ENCODE results near the gene LUZP4. TPM values are rescaled to one million over a fixed set of nuclear protein-coding genes. Genes with fewer than 3 reads are reported as not detected.

Gene LUZP4
- total and polyA plus RNA-seq, 2 of the 8 experiments (the other 6 are each of a cell fraction or from before 2014, with no cell fraction given), result 0.17 TPM; not detected in 1

GRCh38 chrX:115269051-115269683 is 20.3 kb upstream of the LUZP4 start:
- no peak overlapping the region for H2BK5ac ChIP-seq (ENCODE audit: low read depth, low read length)
- H2AFZ ChIP-seq (ENCODE audit: low read length), result 0 out of 2 replicates have a peak overlapping the region, but pooled peaks have one; percentile 92
- H2AK5ac ChIP-seq (ENCODE audit: low read depth, low read length), result no peak overlapping the region
- H2BK20ac ChIP-seq (ENCODE audit: low read length), result no peak overlapping the region
- H3K27ac ChIP-seq (ENCODE audit: low read depth, low read length), result no peak overlapping the region
- H3K4ac ChIP-seq (replicated peaks; ENCODE audit: insufficient read length, low read depth, low read length), result no peak overlapping the region
- no peaks in the 10 kb centered on the region for H3K36me3 ChIP-seq (ENCODE audit: control insufficient read depth in 2 of 4, insufficient read depth in 4 of 4, low read length in 3 of 4)
- H3K23ac ChIP-seq (ENCODE audit: insufficient read length), result no peak overlapping the region
- no peaks in the 10 kb centered on the region for H3K23me2 ChIP-seq (ENCODE audit: low read depth, low read length)
- H3K4me1 ChIP-seq (replicated peaks in 1 of 4; ENCODE audit: control insufficient read depth in 3 of 4, insufficient read depth in 4 of 4, low read length in 3 of 4), result no peaks in the 10 kb centered on the region
- H4K20me1 ChIP-seq (replicated peaks in 1 of 2; ENCODE audit: control insufficient read depth in 1 of 2, insufficient read depth in 2 of 2, low read length in 2 of 2), result no peaks in the 10 kb centered on the region
- no peaks in the 10 kb centered on the region for H3K79me2 ChIP-seq (ENCODE audit: control insufficient read depth in 1 of 2, insufficient read depth in 2 of 2, low read length in 2 of 2)
- H3K9me3 ChIP-seq (ENCODE audit: insufficient read depth in 2 of 2, low read depth in 1 of 2, low read length in 1 of 2), result no peaks in the 10 kb centered on the region
- TF ChIP-seq EZH2 (IDR thresholded peaks at IDR 0.05; ENCODE audit: low read depth, low read length, severe bottlenecking) (no peak), HDAC2 (IDR thresholded peaks at IDR 0.05; ENCODE audit: borderline replicate concordance in 1 of 2, low read depth in 2 of 2, low read length in 2 of 2) (no peak), SUZ12 (IDR thresholded peaks at IDR 0.05; ENCODE audit: low read length) (no peak), CEBPB (IDR thresholded peaks at IDR 0.05; ENCODE audit: low read depth, low read length) (no peak), EGR1 (IDR thresholded peaks at IDR 0.05; ENCODE audit: borderline replicate concordance, low read depth, low read length) (no peak), FOSL1 (IDR thresholded peaks at IDR 0.05; ENCODE audit: insufficient read depth, low read depth, low read length) (no peak), ATF2 (IDR thresholded peaks at IDR 0.05; ENCODE audit: low read length) (no peak)
- POLR2A ChIA-PET (ENCODE audit: partially characterized antibody), result no interaction called here
- CTCF ChIA-PET (ENCODE audit: partially characterized antibody), result interaction anchor here (0.6 to 1.5 kb wide), 10 partner anchors 8 to 136 kb away, joined by 3 to 7 read pairs (median 4); no protein-coding TSS in a partner anchor
- 100% methylated on average over 1 of the region's 1 CpG; no CpG with 5 or more reads in 1 of the 2 experiments for WGBS, 2 experiments (ENCODE audit: extremely low coverage in 1 of 2, insufficient coverage in 1 of 2, insufficient read length in 1 of 2, insufficient replicate concordance in 2 of 2, low coverage in 1 of 2, low lambda C conversion rate in 2 of 2, missing lambda C conversion rate in 1 of 2)
- no peak overlapping the region for H2BK15ac ChIP-seq (ENCODE audit: low read length)
- H4K5ac ChIP-seq (ENCODE audit: insufficient read length, low read depth, low read length), result no peak overlapping the region
- FAIRE-seq (no peak), DNase-seq (ENCODE audit: low read depth in 1 of 2, low spot score in 2 of 2) (no peak)
- no peak overlapping the region for H3K14ac ChIP-seq (ENCODE audit: insufficient read length)
- no peaks in the 10 kb centered on the region for H3K79me1 ChIP-seq (ENCODE audit: low read depth, low read length)
- no peak overlapping the region for H2BK120ac ChIP-seq (replicated peaks; ENCODE audit: low read depth, low read length)
- no peaks in the 10 kb centered on the region for H3K27me3 ChIP-seq (replicated peaks in 1 of 4; ENCODE audit: control insufficient read depth in 3 of 4, extremely low read depth in 1 of 4, insufficient read depth in 3 of 4, low read length in 3 of 4)
- H3K9ac ChIP-seq (replicated peaks in 1 of 4; ENCODE audit: extremely low read depth in 1 of 4, low read depth in 3 of 4, low read length in 3 of 4), result no peak overlapping the region
- no peak overlapping the region for H3K56ac ChIP-seq (replicated peaks; ENCODE audit: insufficient read length, low read depth, low read length)
- H3K4me2 ChIP-seq (ENCODE audit: insufficient read depth in 1 of 2, low read depth in 2 of 2, low read length in 2 of 2), result no peak overlapping the region
- H4K8ac ChIP-seq (ENCODE audit: extremely low read depth, insufficient read depth, low read length), result no peak overlapping the region
- H3K4me3 ChIP-seq (ENCODE audit: extremely low read depth in 1 of 4, insufficient read depth in 2 of 4, low read depth in 3 of 4, low read length in 4 of 4), result no peak overlapping the region
- no peak overlapping the region for H4K91ac ChIP-seq (replicated peaks; ENCODE audit: insufficient read length, low read length)
- H3K18ac ChIP-seq (ENCODE audit: extremely low read depth, low read length), result no peak overlapping the region
- no peak overlapping the region for H2BK12ac ChIP-seq (ENCODE audit: low read depth, low read length)
